ENCODE measurements around the gene AIFM3.

AIFM3 gene

DNA sequence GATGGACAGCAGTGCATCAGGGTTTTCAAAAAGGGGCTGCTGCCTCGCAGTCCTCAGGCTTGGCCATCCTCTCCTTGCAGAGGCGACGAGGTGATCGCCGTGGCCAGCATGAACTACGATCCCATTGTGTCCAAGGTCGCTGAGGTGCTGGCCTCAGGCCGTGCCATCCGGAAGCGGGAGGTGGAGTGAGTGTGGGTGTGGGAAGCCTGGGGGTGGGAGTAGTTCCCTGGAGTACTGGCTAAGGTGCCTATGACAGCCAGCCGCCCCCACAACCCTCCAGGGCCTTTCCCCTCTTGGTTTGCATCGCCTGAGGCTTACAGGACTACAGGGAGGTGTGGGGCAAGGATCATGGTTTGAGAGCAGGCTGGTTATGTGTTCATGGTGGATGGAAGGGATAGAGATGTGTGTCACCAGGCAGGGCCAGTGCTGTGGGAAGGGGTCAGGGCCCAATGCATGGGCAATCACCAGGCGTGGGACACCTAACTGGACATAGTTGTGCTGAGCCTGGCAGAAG, 12.9 kb downstream of the AIFM3 start:
- H3K27ac ChIP-seq (ENCODE audit: low read depth, low read length), result no peak overlapping the region
- peaks cover 20% of the 10 kb centered on the region for H3K4me1 ChIP-seq (ENCODE audit: control insufficient read depth, low read length)
- H3K4me2 ChIP-seq (ENCODE audit: low read length), result no peak overlapping the region
- no peaks in the 10 kb centered on the region for H3F3A ChIP-seq (ENCODE audit: control insufficient read depth, insufficient read depth)
- no peak overlapping the region for H3K4me3 ChIP-seq (ENCODE audit: low read length)
- H3K27me3 ChIP-seq (ENCODE audit: control insufficient read depth, low read length), result no peaks in the 10 kb centered on the region
- peaks cover 29% of the 10 kb centered on the region for H3K79me2 ChIP-seq (ENCODE audit: control insufficient read depth, low read length)
- TF ChIP-seq, protein P1, sequence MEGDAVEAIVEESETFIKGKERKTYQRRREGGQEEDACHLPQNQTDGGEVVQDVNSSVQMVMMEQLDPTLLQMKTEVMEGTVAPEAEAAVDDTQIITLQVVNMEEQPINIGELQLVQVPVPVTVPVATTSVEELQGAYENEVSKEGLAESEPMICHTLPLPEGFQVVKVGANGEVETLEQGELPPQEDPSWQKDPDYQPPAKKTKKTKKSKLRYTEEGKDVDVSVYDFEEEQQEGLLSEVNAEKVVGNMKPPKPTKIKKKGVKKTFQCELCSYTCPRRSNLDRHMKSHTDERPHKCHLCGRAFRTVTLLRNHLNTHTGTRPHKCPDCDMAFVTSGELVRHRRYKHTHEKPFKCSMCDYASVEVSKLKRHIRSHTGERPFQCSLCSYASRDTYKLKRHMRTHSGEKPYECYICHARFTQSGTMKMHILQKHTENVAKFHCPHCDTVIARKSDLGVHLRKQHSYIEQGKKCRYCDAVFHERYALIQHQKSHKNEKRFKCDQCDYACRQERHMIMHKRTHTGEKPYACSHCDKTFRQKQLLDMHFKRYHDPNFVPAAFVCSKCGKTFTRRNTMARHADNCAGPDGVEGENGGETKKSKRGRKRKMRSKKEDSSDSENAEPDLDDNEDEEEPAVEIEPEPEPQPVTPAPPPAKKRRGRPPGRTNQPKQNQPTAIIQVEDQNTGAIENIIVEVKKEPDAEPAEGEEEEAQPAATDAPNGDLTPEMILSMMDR (IDR thresholded peaks at IDR 0.05; ENCODE audit: low read depth, low read length, poor library complexity, severe bottlenecking), result no peak
- no peak for TF ChIP-seq EZH2phosphoT487 (IDR thresholded peaks at IDR 0.05; ENCODE audit: borderline replicate concordance, low read length)
- peaks cover 11% of the 10 kb centered on the region; the same call in 1 of the 2 replicates for H3K9me3 ChIP-seq (ENCODE audit: control insufficient read depth, insufficient read depth, low read length)
- H3K9me2 ChIP-seq (replicated peaks; ENCODE audit: control insufficient read depth, low read length), result no peaks in the 10 kb centered on the region
- H3K36me3 ChIP-seq (ENCODE audit: control insufficient read depth, low read length), result peaks cover 17% of the 10 kb centered on the region
- no peaks in the 10 kb centered on the region for H4K20me1 ChIP-seq (ENCODE audit: control insufficient read depth, insufficient read depth, low read depth, low read length)

DNA sequence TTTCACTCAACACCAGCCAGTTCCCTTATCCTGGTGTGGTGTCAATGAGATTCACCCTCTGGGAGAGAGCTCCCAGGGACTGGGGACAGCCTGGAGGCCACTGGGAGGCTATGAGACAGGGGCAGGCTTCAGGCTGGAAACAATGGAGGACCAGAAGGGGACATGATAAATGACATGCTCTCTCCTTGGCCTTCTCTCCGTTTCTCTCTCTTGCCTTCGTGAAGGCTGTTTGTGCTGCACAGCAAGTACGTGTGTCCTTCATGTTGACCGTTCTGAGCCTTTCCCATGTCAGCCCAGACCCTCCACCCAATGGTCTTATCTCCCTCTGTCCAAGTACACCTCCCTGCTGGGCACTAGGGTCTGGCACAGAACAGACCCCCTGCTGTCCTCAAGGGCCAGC, 13.5 kb downstream of the AIFM3 start:
- no peaks in the 10 kb centered on the region for H3F3A ChIP-seq (ENCODE audit: control insufficient read depth, insufficient read depth)
- H3K27me3 ChIP-seq (ENCODE audit: control insufficient read depth, low read length), result no peaks in the 10 kb centered on the region
- H3K4me1 ChIP-seq (ENCODE audit: control insufficient read depth, low read length), result peaks cover 20% of the 10 kb centered on the region
- H3K79me2 ChIP-seq (ENCODE audit: control insufficient read depth, low read length), result peaks cover 29% of the 10 kb centered on the region
- H3K36me3 ChIP-seq (ENCODE audit: control insufficient read depth, low read length), result peaks cover 19% of the 10 kb centered on the region
- no peak for TF ChIP-seq EZH2phosphoT487 (IDR thresholded peaks at IDR 0.05; ENCODE audit: borderline replicate concordance, low read length)
- TF ChIP-seq, protein P1 (IDR thresholded peaks at IDR 0.05; ENCODE audit: low read depth, low read length, poor library complexity, severe bottlenecking), result no peak
- H3K4me3 ChIP-seq (ENCODE audit: low read length), result no peak overlapping the region
- peaks cover 11% of the 10 kb centered on the region; the same call in 1 of the 2 replicates for H3K9me3 ChIP-seq (ENCODE audit: control insufficient read depth, insufficient read depth, low read length)
- no peak overlapping the region for H3K27ac ChIP-seq (ENCODE audit: low read depth, low read length)
- H3K4me2 ChIP-seq (ENCODE audit: low read length), result peak overlapping the region; percentile 92; the same call in 1 of the 2 replicates
- H4K20me1 ChIP-seq (ENCODE audit: control insufficient read depth, insufficient read depth, low read depth, low read length), result no peaks in the 10 kb centered on the region
- H3K9me2 ChIP-seq (replicated peaks; ENCODE audit: control insufficient read depth, low read length), result no peaks in the 10 kb centered on the region

DNA sequence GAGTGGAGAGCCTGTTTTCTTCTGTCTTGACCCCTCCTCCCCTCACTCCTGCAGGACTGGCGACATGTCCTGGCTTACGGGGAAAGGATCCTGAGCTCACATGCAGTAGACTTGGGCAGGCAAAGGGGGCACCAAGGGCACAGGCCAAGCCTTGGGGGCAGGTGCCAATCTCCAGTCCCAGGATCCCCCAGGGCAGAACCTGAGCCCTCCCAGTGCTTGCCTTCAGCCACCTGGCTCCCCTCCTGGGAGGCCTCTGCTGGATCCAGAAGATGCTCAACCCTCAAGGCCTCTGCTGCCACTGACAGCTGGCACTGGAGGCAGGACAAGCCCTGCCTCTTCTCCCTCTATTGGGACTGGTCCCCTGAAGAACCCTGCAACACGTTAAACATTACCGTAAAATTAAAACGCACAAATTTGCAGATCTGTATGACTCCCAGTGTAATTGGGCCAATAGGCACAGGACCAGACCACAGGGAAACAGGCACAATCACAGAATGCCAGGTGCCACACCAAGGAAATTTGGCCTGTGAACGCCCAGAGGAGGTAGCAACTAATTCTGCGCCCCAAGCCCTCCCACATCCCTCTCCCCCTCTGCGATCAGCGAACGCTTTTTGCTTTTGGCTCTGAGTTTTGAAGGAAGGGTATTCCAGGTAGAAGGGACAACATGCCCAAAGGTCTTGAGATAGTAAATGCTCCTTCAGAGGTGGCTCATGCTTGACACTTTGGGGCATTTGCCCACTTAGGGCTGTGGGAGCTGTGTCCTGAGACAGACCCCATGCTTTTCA, 14.1 kb downstream of the AIFM3 start:
- peaks cover 20% of the 10 kb centered on the region for H3K4me1 ChIP-seq (ENCODE audit: control insufficient read depth, low read length)
- TF ChIP-seq EZH2phosphoT487 (IDR thresholded peaks at IDR 0.05; ENCODE audit: borderline replicate concordance, low read length), result no peak
- TF ChIP-seq, protein P1 (IDR thresholded peaks at IDR 0.05; ENCODE audit: low read depth, low read length, poor library complexity, severe bottlenecking), result no peak
- no peaks in the 10 kb centered on the region for H3F3A ChIP-seq (ENCODE audit: control insufficient read depth, insufficient read depth)
- H4K20me1 ChIP-seq (ENCODE audit: control insufficient read depth, insufficient read depth, low read depth, low read length), result no peaks in the 10 kb centered on the region
- peaks cover 29% of the 10 kb centered on the region for H3K79me2 ChIP-seq (ENCODE audit: control insufficient read depth, low read length)
- no peaks in the 10 kb centered on the region for H3K27me3 ChIP-seq (ENCODE audit: control insufficient read depth, low read length)
- H3K9me2 ChIP-seq (replicated peaks; ENCODE audit: control insufficient read depth, low read length), result no peaks in the 10 kb centered on the region
- H3K4me2 ChIP-seq (ENCODE audit: low read length), result peak overlapping the region; percentile 92
- H3K36me3 ChIP-seq (ENCODE audit: control insufficient read depth, low read length), result peaks cover 23% of the 10 kb centered on the region
- peak overlapping the region; percentile 59 for H3K27ac ChIP-seq (ENCODE audit: low read depth, low read length)
- H3K4me3 ChIP-seq (ENCODE audit: low read length), result peak overlapping the region; percentile 100
- peaks cover 11% of the 10 kb centered on the region; the same call in 1 of the 2 replicates for H3K9me3 ChIP-seq (ENCODE audit: control insufficient read depth, insufficient read depth, low read length)
